GM15510 (cell line): ENCODE results near the gene U2AF2.

Source experiments
- POLR2A ChIP-seq: IDR thresholded peaks from 3 replicates; pipeline ENCODE4 v1.6.1; 2011; ENCODE audit warnings: borderline replicate concordance; ENCODE audit not compliant: insufficient read length; ENCODE audit errors: extremely low read depth

The U2AF2 gene

GRCh38 chr19:55699221-55699620, 44.4 kb downstream of the U2AF2 start:
- no peak for TF ChIP-seq POLR2A

DNA sequence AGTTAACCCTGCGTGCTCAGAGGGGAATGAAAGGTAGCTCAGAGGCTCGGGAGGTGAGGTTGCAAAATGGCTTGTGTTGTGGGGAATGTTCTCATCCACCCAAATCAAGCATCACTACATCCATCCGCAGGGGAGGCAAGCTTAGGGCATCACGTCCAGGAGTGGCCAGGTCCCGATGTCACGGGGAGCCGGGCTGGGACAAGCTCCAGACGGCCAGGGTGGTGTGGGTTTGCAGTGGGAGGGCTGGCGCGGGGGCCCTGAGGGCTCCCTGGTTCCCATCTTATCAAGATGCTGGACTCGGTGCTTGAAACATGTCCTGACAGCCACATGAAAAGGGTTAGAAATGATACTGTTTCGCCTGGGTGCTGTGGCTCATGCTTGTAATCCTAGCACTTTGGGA, 46.0 kb downstream of the U2AF2 start:
- no peak for TF ChIP-seq POLR2A

DNA sequence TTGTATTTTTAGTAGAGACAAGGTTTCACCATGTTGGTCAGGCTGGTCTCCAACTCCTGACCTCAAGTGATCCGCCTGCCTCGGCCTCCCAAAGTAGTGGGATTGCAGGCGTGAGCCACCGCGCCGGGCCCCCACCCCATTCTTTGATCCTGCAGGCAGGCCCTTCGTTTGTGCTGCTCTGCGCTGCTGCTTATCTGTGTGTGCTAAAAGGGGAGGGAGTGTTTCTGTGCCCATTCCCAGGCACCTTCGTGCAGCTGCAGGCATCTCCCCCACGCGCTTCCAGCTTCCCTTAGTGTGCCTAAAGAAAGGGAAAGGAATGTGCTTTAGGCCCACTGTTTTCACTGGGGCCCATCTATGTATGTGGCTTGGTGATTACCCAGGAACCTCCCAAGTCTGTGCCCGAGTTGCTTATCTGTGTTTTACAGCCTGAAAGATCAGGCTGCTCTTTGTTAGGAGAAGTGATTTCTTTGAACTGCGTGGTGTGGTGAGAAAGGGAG, 47.3 kb downstream of the U2AF2 start:
- no peak for TF ChIP-seq POLR2A

GRCh38 chr19:55703790-55704215, 49.0 kb downstream of the U2AF2 start:
- no peak for TF ChIP-seq POLR2A

GRCh38 chr19:55704494-55705245, 49.8 kb downstream of the U2AF2 start:
- TF ChIP-seq POLR2A: no peak

DNA sequence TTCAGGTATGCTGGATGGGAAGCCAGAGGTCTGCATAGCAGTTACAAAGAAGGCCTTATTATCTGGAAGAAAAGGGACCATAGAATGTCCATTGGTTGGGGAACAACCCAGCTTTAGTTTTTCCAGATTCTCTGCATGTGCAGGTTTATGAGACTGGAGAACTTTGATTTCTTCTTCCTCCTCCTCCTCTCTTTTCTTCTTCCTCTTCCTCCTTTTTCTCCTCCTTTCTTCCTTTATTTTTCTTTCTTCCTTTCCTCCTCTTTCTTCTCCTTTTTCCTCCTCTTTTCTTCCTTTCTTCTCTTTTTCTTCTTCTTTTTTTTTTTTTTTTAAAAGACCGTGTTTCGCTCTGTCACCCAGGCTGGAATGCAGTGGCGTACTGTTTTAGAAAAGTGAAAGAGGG, 51.1 kb downstream of the U2AF2 start:
- TF ChIP-seq POLR2A: no peak

DNA sequence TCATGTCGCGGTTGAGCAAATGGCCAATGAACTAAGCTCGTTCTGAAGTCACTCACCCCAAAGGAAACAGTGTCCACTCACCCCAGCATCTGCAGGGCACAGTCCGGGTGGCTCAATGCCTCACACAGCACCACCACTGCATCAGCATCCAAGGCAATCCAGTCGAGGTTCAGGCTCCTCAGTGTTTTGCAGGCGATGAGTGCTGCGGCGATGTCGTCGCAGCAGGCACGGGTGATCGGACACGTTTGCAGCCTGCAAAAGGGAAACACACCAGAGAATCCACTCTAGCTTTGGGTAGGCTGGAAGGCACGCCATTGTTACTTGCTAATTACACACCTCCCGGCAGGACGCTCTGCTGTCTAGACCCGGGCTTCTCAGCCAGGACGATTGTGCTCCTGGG, 56.9 kb downstream of the U2AF2 start:
- no peak for TF ChIP-seq POLR2A

GRCh38 chr19:55712804-55713631, 58.2 kb downstream of the U2AF2 start:
- TF ChIP-seq POLR2A: no peak

DNA sequence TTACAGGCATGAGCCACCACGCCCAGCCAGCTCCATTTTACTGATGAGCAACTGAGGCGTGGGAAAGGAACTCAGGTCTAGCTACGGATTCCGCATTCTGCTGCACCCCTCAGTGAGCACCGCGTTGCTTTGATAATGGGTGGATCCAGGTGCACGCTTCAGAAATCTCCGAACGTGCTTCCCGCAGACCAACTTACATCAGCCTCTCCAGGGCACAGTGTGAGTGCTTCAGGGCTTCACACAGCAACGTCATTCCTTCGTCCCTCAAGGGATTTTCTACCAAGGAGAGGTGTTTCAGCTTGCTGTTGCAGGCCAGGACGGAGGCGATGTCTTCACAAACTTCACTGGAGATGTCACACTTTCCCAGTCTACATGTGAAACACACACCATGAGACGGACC, 61.7 kb downstream of the U2AF2 start:
- TF ChIP-seq POLR2A: no peak

DNA sequence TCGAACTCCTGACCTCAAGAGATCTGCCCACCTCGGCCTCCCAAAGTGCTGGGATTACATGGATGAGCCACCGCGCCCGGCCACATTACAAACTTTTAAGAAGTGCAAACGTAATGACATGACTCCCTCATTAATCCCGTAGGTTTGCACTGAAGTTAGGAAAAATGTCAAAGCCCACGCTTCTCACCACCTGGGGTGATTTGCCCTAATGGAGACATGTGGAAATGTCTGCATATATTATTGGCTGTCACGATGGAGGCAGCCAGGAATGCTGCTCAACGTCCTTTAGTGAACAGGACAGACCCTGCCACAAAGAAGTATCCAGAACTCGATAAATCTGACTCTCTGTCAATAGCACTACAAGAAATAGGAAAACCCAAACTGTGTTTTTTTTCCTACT, 62.4 kb downstream of the U2AF2 start:
- no peak for TF ChIP-seq POLR2A

- no peak for TF ChIP-seq POLR2A
These were observed 65.4 kb downstream of the U2AF2 start for GRCh38 chr19:55720214-55720746.

- TF ChIP-seq POLR2A: no peak
These were observed 66.0 kb downstream of the U2AF2 start for GRCh38 chr19:55720801-55721200.

GRCh38 chr19:55723491-55723890, 68.7 kb downstream of the U2AF2 start:
- no peak for TF ChIP-seq POLR2A
